A673 (cell line): Measurements from ENCODE around the gene KIF17.

Experiments used
- CTCF ChIP-seq: fragments of 300-800, 200-600 bp; sonication (generic); conservative IDR thresholded peaks from 2 replicates; pipeline ENCODE4 v1.5.1; 2017; ENCODE audit warnings: low read depth, mild to moderate bottlenecking, antibody characterized with exemption, low read length, moderate library complexity, mixed read lengths
- EZH2 ChIP-seq: fragments of 200-600 bp; sonication (generic); IDR thresholded peaks from 2 replicates; pipeline ENCODE4 v1.6.1; 2017; ENCODE audit warnings: borderline replicate concordance, low read depth, mild to moderate bottlenecking, mixed read lengths, antibody characterized with exemption, low read length; ENCODE audit not compliant: poor library complexity, severe bottlenecking

- TF ChIP-seq CTCF (no peak), EZH2 (no peak)
Measured at GRCh38 chr1:20740781-20741180, 23.0 kb upstream of the KIF17 start.
